ENCODE data around the gene ADARB2.

DNA sequence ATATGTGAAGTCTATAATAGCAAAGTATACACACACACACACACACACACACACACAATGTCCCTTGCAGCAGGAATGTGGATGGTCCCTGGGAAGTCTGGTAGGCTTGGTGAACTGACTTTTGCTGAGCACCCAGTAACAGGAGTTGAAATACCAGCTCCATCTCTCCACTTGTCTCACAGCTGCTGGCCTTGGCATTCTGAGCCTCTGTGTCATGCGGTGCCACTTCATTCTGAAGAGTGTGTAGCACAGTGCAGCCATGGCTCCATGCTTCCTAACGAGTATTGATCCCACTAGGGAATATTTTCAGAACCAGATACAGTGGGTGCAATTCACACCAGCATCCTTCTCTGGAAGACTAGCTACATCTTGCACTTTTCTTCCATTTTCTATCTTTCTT lies 192.4 kb downstream of the ADARB2 start:
- TF ChIP-seq POLR2A (IDR thresholded peaks at IDR 0.05): no peak
- TF ChIP-seq, protein P1, sequence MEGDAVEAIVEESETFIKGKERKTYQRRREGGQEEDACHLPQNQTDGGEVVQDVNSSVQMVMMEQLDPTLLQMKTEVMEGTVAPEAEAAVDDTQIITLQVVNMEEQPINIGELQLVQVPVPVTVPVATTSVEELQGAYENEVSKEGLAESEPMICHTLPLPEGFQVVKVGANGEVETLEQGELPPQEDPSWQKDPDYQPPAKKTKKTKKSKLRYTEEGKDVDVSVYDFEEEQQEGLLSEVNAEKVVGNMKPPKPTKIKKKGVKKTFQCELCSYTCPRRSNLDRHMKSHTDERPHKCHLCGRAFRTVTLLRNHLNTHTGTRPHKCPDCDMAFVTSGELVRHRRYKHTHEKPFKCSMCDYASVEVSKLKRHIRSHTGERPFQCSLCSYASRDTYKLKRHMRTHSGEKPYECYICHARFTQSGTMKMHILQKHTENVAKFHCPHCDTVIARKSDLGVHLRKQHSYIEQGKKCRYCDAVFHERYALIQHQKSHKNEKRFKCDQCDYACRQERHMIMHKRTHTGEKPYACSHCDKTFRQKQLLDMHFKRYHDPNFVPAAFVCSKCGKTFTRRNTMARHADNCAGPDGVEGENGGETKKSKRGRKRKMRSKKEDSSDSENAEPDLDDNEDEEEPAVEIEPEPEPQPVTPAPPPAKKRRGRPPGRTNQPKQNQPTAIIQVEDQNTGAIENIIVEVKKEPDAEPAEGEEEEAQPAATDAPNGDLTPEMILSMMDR (IDR thresholded peaks at IDR 0.05): no peak
- no peak for TF ChIP-seq EP300 (IDR thresholded peaks at IDR 0.05)
